Measurements from ENCODE around the gene FAM229A. TPM values are rescaled to one million over a fixed set of nuclear protein-coding genes. Genes with fewer than 3 reads are reported as not detected.

The FAM229A gene
- total and polyA plus RNA-seq, 9 of the 15 experiments (the other 6 are each of a cell fraction or from before 2014, with no cell fraction given), result 0.04 to 21.6 (median 7.4) TPM

DNA sequence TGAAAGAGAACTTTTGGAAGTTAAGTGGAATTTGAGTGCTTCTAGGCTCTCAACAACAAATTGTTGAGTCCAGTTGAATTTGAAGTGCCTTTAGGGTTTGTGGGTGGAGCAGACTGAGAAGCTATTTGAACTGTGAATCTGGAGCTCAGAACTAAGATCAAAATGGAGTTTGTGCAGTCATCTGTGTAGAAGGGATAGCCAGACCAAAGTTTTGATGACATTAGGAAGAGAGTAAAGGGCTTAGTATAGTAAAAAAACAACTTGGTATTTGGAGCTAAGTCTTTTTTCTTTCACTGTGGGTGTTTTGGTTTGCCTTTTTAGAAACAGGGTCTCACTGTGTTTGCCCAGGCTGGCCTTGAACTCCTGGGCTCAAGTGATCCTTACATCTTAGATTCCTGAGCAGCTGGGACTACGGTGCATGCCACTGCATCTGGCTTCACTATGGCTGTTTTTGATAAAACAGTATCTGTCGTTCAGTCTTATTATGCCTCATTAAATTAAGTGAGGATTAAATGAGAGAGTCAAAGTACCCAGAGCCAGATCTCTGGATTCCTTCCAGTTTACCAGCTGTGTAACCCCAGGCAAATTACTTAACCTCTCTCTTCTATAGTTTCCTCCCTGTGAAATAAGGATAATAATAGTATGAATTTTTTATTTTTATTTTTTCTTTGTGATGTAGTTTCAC lies 50.4 kb downstream of the FAM229A start:
- no peak overlapping the region for H3K4me3 ChIP-seq
- peaks cover 33 to 42% of the 10 kb centered on the region in 2 experiments for H3K4me1 ChIP-seq (replicated peaks in 1 of 2; ENCODE audit: control insufficient read depth in 2 of 2, insufficient read depth in 2 of 2, low read length in 2 of 2)
- intact Hi-C loops (cut with micrococcal nuclease) (no loop called here), in situ Hi-C loops (cut with MboI) (no loop called here)
- 63% methylated on average over 2 of the region's 2 CpGs for WGBS (ENCODE audit: insufficient coverage, low coverage, missing lambda C conversion rate)
- POLR2A ChIA-PET, result interaction anchor here (0.6 to 1.7 kb wide), 7 partner anchors 8 to 99 kb away, joined by 3 to 16 read pairs (median 4); partner anchors contain the start of gene HDAC1
- no peaks in the 10 kb centered on the region for H3K27me3 ChIP-seq (ENCODE audit: control insufficient read depth in 2 of 2, insufficient read depth in 2 of 2, low read length in 2 of 2)
- peaks cover 44% of the 10 kb centered on the region for H3K36me3 ChIP-seq (ENCODE audit: control insufficient read depth, insufficient read depth, low read length)
- H3K9ac ChIP-seq (ENCODE audit: insufficient read depth in 1 of 2, low read depth in 2 of 2, low read length in 2 of 2), result no peak overlapping the region
- H3K9me3 ChIP-seq (replicated peaks; ENCODE audit: control insufficient read depth, insufficient read depth, low read depth, low read length), result no peaks in the 10 kb centered on the region
- H3K9me1 ChIP-seq (ENCODE audit: control insufficient read depth, insufficient read depth, low read length), result peaks cover 3% of the 10 kb centered on the region
- FAIRE-seq (no peak), ATAC-seq (no peak), DNase-seq (ENCODE audit: extremely low read depth in 1 of 4, low spot score in 3 of 4) (no peak)
- peaks cover 80% of the 10 kb centered on the region for H3K79me2 ChIP-seq (ENCODE audit: control insufficient read depth, insufficient read depth, low read length)
- peaks cover 20% of the 10 kb centered on the region; the same call in 1 of the 2 replicates for H4K20me1 ChIP-seq (replicated peaks; ENCODE audit: control insufficient read depth, insufficient read depth, low read length)
- H2AFZ ChIP-seq (ENCODE audit: low read depth, low read length), result no peak overlapping the region
- CTCF ChIA-PET (ENCODE audit: low intra/inter-chr PET ratio), result no interaction called here
- H3K4me2 ChIP-seq (ENCODE audit: insufficient read depth, low read length), result 0 out of 2 replicates have a peak overlapping the region, but pooled peaks have one; percentile 61
- BruUV-seq (replicated peaks), result no TSS peak
- H3K27ac ChIP-seq (ENCODE audit: extremely low read depth, low read depth, low read length), result peak overlapping the region; percentile 15; the same call in 2 of the 3 replicates
- TF ChIP-seq ZNF507 (tag; conservative IDR thresholded peaks at IDR 0.05), result no peak
- TF ChIP-seq, protein P1, sequence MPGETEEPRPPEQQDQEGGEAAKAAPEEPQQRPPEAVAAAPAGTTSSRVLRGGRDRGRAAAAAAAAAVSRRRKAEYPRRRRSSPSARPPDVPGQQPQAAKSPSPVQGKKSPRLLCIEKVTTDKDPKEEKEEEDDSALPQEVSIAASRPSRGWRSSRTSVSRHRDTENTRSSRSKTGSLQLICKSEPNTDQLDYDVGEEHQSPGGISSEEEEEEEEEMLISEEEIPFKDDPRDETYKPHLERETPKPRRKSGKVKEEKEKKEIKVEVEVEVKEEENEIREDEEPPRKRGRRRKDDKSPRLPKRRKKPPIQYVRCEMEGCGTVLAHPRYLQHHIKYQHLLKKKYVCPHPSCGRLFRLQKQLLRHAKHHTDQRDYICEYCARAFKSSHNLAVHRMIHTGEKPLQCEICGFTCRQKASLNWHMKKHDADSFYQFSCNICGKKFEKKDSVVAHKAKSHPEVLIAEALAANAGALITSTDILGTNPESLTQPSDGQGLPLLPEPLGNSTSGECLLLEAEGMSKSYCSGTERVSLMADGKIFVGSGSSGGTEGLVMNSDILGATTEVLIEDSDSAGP (CRISPR knock-in tag; IDR thresholded peaks at IDR 0.05), result no peak
- no peak for TF ChIP-seq IFI16 (CRISPR knock-in tag; IDR thresholded peaks at IDR 0.05)
- no peak for TF ChIP-seq SLC30A9 (CRISPR knock-in tag; IDR thresholded peaks at IDR 0.05)
- TF ChIP-seq, protein P2, sequence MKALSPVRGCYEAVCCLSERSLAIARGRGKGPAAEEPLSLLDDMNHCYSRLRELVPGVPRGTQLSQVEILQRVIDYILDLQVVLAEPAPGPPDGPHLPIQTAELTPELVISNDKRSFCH (CRISPR knock-in tag; IDR thresholded peaks at IDR 0.05), result no peak
- TF ChIP-seq, protein P2 (tag; IDR thresholded peaks at IDR 0.05), result no peak
- no peak for TF ChIP-seq ADNP (tag; IDR thresholded peaks at IDR 0.05)
- TF ChIP-seq HDGF (IDR thresholded peaks at IDR 0.05), result no peak
- peak in 1 of 2 experiments; percentile 46; a peak in 1 of 4 replicates for TF ChIP-seq TEAD1 (CRISPR knock-in tag; IDR thresholded peaks at IDR 0.05)
- TF ChIP-seq, protein P3, sequence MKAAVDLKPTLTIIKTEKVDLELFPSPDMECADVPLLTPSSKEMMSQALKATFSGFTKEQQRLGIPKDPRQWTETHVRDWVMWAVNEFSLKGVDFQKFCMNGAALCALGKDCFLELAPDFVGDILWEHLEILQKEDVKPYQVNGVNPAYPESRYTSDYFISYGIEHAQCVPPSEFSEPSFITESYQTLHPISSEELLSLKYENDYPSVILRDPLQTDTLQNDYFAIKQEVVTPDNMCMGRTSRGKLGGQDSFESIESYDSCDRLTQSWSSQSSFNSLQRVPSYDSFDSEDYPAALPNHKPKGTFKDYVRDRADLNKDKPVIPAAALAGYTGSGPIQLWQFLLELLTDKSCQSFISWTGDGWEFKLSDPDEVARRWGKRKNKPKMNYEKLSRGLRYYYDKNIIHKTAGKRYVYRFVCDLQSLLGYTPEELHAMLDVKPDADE (conservative IDR thresholded peaks at IDR 0.05; ENCODE audit: control insufficient read depth, low read depth, low read length), result no peak
- TF ChIP-seq TEAD2 (tag; IDR thresholded peaks at IDR 0.05), result peak; percentile 58; the same call in 1 of the 2 replicates
- TF ChIP-seq, protein P4, sequence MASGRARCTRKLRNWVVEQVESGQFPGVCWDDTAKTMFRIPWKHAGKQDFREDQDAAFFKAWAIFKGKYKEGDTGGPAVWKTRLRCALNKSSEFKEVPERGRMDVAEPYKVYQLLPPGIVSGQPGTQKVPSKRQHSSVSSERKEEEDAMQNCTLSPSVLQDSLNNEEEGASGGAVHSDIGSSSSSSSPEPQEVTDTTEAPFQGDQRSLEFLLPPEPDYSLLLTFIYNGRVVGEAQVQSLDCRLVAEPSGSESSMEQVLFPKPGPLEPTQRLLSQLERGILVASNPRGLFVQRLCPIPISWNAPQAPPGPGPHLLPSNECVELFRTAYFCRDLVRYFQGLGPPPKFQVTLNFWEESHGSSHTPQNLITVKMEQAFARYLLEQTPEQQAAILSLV (tag; IDR thresholded peaks at IDR 0.05), result peak; percentile 67; the same call in 1 of the 2 replicates
- TF ChIP-seq PTTG1 (tag; IDR thresholded peaks at IDR 0.05; ENCODE audit: low read depth), result peak; percentile 40; the same call in 1 of the 2 replicates
- TF ChIP-seq SMAD4 (CRISPR knock-in tag; conservative IDR thresholded peaks at IDR 0.05), result peak; percentile 21; the same call in 1 of the 2 replicates
- TF ChIP-seq MITF (IDR thresholded peaks at IDR 0.05), result no peak

Data from K562 (cell line).